ENCODE data around the gene PACSIN2.
A peak's percentile ranks its signal among the peaks of the same experiment; 100 is the strongest.

PACSIN2 gene

DNA sequence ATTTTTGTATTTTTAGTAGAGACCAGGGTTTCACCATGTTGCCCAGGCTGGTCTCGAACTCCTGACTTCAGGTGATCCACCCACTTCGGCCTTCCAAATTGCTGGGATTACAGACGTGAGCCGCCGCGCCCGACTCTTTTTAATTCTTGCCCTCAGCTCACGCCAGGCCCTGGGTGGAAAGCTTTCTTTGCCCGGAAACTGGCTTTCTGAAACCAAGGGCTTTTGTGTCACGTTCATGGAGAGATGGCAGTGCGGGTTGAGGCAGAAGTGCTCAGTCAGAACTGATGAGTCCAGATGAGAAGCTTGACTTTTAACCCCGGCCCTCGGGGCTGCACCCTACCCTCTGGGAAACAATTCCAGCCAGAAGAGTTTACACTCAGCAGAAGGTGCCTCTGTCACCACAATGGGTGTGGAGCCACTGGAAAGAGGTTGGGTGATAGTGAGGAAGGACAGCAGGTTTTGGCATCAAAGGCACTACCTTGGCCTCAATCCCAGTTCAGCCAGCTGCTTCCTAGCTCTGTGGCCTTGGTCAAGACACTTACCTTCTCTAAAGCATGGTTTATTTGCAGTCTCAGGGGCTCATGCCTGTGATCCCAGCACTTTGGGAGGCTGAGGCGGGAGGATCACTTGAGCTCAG is 157.0 kb downstream of the PACSIN2 start:
- no peak for DNase-seq (ENCODE audit: low spot score)

DNA sequence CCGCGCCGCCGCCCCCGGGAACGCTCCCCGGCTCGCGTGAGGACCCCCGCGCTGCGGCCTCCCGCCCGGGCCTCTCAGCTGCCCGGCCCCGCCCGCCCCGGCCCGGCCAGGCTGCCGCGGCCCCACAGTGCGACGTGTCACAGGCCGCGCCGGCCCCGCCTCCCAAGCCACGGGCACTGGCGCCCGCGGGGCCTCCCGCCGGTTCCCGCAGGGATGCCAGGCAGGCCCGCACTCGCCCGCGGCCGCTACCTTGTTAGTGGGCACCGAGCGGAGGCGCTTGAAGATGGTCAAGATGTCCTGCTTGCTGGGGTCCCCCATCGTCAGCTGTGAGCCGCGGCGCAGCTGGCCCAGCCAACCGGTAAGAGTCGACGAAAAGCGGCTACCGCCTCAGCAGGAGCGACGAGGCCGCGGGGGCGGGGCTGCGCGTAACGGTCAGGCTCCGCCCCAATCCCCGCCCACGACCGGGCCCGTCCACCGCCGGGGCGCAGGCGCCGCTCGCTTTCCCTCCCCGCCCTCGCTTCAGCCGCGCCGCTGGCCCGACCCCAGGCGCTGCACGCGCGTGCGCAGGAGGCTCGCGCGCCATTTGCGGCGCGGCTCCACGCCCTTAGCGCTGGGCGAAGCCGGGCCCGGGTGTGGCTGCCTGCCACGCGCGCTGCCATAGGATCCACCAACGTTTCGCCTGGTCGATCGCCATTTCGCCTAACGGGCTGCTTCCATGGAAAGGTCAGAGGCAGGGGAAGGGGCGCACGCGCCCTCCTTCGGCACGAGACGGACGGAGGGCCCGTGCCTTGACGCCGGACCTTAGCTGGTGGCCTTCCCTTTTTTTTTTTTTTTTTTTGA is 157.9 kb downstream of the PACSIN2 start, which contains the start of gene ARFGAP3:
Gene ARFGAP3, minus strand, starts transcription at position 409 of the 840 bp plus-strand sequence. Its CDS starts 91 bp downstream, at position 318.
- DNase-seq (ENCODE audit: low spot score), result peak; percentile 100

DNA sequence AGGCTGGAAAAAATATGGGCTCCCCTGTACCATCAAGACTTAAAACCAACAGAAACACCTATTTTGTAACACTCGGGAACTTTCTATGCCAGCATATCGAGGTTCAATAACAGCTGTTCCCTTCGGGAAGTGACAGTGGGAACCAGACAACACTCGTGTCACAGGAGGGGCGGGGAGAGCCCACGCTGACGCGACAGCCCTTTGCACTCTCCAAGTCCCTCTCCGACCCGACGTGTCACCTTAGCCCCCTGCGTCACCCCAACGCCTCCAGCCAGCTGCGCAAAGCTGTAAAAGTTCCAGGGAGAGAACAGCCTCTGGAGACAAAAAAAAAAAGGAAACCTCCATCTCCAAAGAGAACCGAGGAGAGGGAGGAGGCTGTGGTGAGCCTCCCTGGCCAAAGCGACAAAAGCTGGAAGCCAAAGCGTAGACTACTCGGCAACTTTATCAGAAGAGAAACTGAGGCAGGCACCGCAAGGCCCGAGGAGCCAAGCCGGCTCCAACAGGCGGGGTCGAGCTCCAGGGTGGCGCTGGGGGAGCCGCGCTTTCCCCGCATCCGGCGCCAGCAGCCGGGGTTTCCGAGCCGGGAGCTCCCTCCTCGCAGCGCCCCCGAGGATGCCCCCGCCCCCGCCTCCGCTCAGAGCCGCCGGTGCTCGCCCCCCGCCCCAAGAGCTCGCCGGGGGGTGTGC is 158.6 kb downstream of the PACSIN2 start:
- peak; percentile 49 for DNase-seq (ENCODE audit: low spot score)

DNA sequence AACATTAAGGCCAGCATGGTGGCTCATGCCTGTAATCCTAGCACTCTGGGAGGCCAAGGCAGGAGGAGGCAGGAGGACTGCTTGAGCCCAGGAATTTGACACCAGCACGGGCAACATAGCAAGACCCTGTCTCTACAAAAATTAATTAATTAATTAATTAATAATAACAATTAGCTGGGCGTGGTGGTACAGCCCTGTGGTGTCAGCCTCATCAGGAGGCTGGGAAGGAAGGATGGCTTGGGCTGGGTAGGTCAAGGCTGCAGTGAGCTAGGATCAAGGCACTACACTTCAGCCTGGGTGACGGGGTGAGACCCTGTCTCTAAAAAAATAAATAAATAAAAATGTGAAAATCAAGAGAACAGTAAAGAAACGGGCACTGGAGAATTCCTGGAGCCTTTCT is 159.2 kb downstream of the PACSIN2 start:
- no peak for DNase-seq (ENCODE audit: low spot score)

DNA sequence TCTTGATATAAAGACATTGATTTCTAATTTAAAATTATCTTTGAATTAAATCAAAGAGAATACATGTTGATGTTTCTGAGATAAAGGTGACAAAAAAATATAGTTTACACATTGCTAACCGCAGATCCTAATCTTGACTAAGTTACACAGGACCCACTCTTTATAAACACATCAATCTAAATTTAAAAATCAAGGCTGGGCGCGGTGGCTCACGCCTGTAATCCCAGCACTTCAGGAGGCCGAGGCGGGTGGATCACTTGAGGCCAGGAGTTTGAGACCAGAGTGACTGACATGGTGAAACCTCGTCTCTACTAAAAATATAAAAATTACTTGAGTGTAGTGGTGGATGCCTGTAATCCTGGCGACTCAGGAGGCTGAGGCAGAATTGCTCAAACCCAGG is 159.7 kb downstream of the PACSIN2 start:
- no peak for DNase-seq (ENCODE audit: low spot score)

DNA sequence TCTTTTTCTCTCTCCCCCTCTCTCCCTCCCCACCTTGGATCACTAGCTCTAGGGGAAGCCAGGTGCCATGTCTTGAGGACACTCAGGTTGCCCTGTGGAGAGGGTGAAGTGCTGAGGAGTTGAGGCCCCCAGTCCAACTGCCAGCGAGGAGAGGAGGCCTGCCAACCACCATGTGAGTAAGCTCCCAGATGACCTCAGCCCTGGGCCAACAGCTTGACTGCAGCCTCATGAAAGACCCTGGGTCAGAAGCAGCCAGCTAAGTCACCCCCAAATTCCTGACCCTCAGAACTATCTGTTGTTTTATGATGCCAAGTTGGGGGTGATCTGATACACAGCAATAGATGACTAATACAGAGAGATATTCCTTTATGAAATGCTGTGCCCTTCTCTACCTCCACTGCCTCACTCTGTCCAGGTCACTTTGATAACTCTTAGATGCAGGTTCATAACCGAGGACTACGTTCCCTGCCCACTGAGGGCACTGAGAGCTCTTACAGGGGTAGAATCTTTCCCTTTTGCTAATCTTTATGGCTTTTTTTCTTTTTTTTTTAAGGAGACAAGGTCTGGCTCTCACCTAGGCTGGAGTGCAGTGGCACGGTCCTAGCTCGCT is 165.9 kb downstream of the PACSIN2 start:
- no peak for DNase-seq (ENCODE audit: low spot score)

DNA sequence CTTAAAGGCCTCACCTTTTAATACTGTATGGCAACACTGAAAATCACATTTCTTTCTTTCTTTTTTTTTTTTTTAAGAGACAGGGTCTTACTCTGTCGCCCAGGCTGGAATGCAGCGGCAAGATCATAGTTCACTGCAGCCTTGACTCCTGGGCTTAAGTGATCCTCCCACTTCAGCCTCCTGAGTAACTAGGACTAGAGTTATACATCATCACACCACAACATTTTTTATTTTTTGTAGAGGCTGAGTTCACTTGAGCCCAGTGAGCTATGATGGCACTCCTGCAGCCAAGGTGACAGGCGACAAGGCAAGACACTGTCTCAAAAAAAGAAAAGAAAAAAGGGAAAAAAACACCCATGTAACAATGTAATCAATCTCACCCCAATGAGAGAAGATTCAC is 167.8 kb downstream of the PACSIN2 start:
- DNase-seq (ENCODE audit: low spot score), result no peak

DNA sequence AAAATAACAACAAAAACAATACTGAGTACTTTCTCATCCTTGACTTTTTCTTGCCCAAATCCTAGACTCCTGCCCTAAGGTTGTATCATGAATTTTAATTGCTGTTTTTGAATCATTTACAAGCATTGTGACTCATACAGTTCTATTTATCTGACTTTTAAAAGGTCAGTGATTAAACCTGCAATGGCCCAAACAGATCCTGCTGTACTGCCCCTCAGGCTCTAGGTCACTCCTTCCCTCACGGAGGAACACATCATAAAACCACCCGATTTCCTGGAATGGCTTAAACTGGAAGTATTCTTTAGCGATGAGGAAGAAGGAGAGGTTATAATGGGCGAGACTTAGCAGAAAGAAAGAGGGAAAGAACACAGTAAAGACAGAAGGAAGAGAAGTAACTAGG is 170.2 kb downstream of the PACSIN2 start:
- DNase-seq (ENCODE audit: low spot score), result no peak

DNA sequence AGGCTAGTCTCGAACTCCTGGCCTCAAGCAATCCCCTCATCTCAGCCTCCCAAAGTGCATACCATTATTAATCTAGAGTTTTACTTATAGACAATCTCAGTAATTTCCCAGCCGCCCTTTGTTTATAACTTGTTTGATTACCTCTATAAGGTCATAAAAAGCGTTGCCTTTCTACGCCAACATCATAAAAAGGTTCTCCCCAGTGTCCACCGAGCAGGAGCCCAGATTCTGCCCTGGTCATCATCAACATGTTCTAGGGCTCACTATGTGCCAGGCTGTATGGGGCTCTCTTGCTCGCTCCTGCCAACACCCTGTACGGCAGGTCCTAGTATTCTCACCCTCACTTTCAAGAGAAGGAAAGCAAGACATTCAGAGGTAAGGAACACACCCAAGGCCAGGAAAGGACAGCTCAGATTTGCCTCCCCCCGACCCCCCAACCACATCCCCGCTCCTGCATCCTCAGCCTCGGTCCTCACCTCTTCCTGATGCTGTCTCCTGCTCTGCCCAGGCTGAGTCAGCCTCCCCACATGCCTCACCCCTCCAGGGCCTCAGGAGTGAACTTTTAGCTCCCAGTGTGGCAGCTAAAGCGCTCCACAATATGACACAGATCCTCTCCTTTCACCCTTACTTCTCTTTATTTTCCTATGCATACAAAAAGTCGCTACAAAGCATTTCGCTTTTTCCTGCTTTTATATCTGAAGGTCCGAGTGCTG is 172.1 kb downstream of the PACSIN2 start:
- no peak for DNase-seq (ENCODE audit: low spot score)

DNA sequence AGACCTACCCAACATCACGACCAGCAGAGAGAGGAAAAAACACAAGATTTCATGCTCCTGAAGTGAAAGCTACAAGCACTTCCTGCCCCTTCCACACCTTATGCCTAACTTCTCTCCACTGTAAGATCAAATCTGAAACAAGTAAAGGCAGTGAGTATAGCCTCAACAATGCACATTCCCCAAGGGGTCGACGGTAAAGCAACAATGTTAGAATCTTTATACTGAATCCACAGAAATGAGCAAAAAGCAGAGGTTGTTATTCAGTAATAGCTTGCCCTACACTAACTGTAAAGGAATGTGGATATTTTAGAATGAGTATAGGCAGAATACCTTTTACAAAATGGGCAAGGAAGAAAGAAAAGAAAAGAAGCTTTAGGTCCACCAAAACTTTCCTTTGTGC is 173.5 kb downstream of the PACSIN2 start:
- DNase-seq (ENCODE audit: low spot score), result peak; percentile 49

DNA sequence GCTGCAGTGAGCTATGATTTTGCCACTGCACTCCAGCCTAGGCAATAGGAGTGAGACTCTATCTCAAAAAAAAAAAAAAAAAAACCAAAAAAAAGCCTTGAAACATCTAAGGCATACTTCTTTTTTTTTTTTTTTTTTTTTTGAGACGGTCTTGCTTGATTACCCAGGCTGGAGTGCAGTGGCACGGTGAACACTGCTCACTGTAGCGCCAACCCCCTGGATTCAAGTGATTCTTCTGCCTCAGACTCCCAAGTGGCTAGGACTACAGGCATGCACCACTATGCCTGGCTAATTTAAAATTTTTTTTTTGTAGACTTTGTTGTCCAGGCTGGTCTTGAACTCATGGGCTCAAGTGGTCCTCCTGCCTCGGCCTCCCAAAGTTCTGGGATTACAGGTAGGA is 177.4 kb downstream of the PACSIN2 start:
- no peak for DNase-seq (ENCODE audit: low spot score)

DNA sequence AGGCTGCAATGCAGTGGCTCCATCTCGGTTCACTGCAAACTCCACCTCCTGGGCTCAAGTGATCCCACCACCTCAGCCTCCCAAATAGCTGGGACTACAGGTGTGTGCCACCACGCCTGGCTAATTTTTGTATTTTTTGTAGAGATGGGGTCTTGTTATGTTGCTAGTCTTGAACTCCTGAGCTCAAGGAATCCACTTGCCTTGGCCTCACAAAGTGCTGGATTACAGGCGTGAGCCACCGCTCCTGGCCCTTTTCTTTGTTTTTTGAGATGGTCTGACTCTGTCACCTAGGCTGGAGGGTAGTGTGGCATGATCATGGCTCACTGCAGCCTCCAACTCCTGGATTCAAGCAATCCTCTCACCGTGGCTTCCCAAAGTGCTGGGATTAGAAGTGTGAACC is 178.9 kb downstream of the PACSIN2 start:
- DNase-seq (ENCODE audit: low spot score), result no peak

DNA sequence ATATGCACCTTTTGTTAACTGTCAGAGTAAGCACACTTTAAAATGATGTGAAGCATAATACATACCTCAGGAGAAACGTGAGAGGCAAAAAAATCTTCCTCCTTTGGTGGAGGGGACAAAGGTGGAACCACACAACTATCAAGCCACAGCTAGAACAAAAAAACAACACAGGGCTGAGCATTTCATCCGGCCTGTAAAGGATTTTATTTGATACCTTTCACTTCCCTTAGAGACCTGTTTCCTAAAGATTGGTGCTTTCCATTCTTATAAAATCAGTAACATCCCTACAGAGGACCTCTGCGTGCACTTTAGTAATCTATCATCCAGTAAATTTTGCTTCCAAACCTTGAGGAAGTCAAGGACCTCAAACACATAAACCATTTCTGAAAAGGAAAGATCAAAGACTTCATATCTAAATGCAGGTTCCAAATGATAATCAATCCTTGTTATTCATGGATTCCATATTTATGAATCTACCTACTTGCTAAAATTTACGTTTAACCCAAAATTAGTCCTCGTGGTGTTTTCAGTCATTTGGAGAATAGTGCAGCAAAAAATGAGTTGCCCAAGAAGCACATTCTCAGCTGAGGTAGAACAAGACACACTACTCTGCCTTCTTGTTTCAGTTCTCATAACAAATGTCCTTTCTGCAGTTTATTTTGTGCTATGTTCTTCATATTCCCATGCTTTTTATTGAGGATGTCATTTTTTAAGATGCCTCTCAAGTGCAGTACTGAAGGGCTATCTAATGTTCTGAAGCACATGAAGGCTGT is 180.6 kb downstream of the PACSIN2 start:
- DNase-seq (ENCODE audit: low spot score), result no peak

DNA sequence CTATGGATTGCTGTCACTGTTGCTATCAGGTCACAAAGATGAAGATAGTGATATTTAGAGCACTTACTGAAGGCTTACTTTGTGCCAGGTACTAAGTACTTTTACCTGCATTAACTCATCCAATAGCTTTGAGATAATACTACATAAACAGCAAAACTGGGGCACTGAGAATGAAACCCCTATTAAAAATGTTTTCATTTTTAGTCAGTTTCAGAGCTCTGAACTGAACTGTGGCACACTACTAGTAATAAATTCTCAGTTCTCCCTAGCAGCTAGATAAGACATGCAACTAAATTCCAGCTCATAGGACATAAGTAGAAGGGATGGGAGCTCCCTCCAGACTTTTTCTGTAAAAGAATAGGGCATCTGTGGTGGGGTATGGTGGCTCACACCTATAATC is 181.8 kb downstream of the PACSIN2 start:
- DNase-seq (ENCODE audit: low spot score), result no peak

DNA sequence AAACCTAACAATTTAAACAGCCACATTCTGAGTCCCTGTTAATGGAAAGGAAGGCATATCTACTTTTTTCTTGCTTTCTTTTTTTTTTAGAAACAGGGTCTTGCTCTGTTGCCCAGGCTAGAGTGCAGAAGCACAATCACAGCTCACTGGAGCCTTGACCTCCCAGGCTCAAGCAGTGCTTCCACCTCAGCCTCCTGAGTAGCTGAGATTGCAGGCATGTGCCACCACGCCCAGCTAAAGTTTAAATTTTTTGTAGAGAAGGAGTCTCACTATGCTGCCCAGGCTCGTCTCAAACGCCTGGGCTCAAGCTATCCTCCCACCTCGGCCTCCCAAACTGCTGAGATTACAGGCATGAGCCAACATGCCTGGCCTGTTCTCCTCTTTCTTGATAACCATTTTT is 183.2 kb downstream of the PACSIN2 start:
- no peak for DNase-seq (ENCODE audit: low spot score)

DNA sequence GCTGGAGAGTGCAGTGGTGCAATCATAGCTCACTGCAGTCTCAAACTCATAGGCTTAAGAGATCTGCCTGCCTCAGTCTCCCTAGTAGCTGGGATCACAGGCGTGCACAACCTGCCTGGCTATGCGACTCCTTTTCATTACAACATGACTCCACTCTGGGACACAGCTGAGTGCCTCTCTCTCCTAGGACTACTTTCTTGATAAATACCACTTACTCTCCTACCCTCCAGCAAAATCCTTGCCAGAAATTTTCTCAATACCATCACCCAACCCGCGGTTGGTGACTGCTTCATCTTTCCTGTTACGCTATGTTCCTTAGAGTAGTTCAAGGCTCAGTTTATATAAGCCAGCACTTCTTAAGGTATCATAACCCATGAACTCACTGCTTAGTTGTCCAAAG is 184.8 kb downstream of the PACSIN2 start:
- DNase-seq (ENCODE audit: low spot score), result no peak

DNA sequence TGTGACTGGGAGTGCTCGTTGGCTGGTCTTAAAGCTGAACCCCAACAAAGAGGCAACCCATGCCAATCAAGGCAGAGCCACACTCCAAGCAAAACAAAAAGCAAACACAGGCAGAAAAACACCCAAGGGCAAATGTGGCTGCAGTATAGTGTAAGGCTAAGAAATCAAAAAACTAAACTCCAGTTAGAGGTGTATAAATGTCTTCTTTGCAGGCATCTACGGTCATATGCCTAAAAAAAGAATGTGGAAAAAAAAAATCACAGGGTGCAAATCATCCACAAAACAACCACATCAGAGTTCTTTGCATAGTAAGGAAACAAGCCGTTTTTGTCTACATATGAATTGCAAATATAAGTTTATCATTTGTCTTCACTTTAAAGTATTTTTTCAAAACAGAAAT is 185.6 kb downstream of the PACSIN2 start:
- DNase-seq (ENCODE audit: low spot score), result no peak

DNA sequence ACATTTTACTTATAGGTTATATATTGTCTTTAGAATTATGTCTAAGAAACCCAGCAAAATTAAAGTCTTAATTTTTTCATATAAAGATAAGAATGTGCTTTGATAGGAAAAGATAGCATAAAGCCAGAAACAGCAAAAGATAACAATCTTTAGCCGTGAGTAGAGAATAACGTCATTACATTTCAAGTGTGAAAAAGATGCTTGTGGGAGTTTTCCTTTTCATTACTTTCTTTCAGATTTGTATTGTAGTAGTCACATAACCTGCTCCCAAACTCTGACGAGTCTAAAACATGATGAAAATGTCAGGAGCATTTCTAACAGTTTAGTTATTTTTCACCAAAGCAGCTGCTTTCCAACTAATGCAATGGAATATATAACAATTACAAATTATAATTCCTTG is 189.2 kb downstream of the PACSIN2 start:
- no peak for DNase-seq (ENCODE audit: low spot score)

DNA sequence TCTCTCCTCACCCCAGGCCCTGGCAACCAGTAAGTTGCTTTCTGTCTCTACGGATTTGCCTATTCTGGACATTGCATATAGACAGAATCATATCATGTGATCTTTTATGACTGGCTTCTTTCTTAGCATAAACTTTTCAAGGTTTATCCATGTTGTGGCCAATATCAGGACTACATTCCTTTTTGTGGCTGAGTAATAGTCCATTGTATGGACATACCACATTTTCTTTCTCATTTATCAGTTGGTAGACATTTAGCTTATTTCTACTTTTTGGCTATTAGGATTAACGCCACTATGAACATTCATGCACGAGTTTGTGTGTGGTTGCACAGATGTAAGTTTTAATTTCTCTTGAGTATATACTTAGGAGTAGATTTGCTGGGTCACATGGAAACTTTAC is 193.6 kb downstream of the PACSIN2 start:
- DNase-seq (ENCODE audit: low spot score), result no peak

DNA sequence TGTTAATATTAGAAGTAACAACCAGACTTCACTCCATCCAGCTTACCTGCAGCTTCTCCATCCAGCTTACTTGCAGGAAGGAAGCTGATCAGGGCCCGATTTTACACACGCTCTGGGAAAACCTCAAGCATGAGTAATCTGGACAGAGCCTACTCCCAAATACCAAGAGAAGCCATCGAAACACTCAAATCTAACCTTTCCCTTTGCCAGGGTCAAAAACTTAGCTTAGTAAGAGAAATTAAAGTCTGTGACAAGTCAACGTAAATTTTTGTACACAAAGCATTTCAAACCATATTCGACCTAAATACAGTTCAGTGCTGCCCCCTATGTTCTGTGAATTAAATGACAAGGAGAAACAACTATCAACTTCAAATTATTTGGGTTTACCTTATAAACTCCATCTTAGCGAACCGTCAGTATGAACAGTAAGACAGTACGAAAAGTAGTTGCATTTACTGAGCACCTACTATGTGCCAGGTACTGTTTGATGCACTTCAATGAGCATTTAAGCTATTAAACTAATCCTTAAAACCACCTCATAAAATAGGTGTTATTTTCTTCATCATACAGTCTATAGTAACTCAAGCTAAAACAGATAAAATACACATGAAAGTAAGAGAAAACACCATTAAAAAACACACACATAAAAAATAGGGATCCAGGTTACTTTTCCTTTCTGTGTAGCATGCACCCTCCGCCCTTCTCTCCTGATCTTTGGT is 194.7 kb downstream of the PACSIN2 start:
- peak; percentile 70 for DNase-seq (ENCODE audit: low spot score)
